Endometrium (tissue), 2 donors: ENCODE measurements around the gene ARHGAP15.

Experiments used
- FAIRE-seq: peaks from 2 replicates; lab custom pipeline; 2012; peaks lifted over from hg19 to GRCh38; lab: Jason Lieb, UNC
- donor health status: control.
- donor health status: control.

The ARHGAP15 gene

GRCh38 chr2:143633419-143633818, 504.2 kb downstream of the ARHGAP15 start:
- no peak for FAIRE-seq

GRCh38 chr2:143635302-143635701, 506.1 kb downstream of the ARHGAP15 start:
- no peak for FAIRE-seq

GRCh38 chr2:143635936-143636335, 506.7 kb downstream of the ARHGAP15 start:
- FAIRE-seq: no peak

- FAIRE-seq: no peak
These were observed 511.6 kb downstream of the ARHGAP15 start for GRCh38 chr2:143640826-143641225.

- FAIRE-seq: no peak
These were observed 516.9 kb downstream of the ARHGAP15 start for GRCh38 chr2:143645921-143646645.

- no peak for FAIRE-seq
These were observed 520.1 kb downstream of the ARHGAP15 start for GRCh38 chr2:143649226-143649740.

GRCh38 chr2:143652692-143653091, 523.5 kb downstream of the ARHGAP15 start:
- FAIRE-seq: no peak

GRCh38 chr2:143668234-143668633, 539.0 kb downstream of the ARHGAP15 start:
- FAIRE-seq: no peak

- no peak for FAIRE-seq
These were observed 544.8 kb downstream of the ARHGAP15 start for GRCh38 chr2:143674051-143674450.

- no peak for FAIRE-seq
These were observed 545.8 kb downstream of the ARHGAP15 start for GRCh38 chr2:143675021-143675420.

GRCh38 chr2:143679617-143680016, 550.4 kb downstream of the ARHGAP15 start:
- FAIRE-seq: no peak

- FAIRE-seq: no peak
These were observed 551.7 kb downstream of the ARHGAP15 start for GRCh38 chr2:143680885-143681405.

- FAIRE-seq: no peak
These were observed 553.3 kb downstream of the ARHGAP15 start for GRCh38 chr2:143682436-143683055.

- FAIRE-seq: no peak
These were observed 554.8 kb downstream of the ARHGAP15 start for GRCh38 chr2:143683977-143684376.

GRCh38 chr2:143684551-143685320, 555.5 kb downstream of the ARHGAP15 start:
- FAIRE-seq: no peak

GRCh38 chr2:143685421-143686078, 556.3 kb downstream of the ARHGAP15 start:
- no peak for FAIRE-seq

GRCh38 chr2:143686585-143687164, 557.5 kb downstream of the ARHGAP15 start:
- FAIRE-seq: no peak

GRCh38 chr2:143688248-143688647, 559.0 kb downstream of the ARHGAP15 start:
- FAIRE-seq: no peak

GRCh38 chr2:143688815-143689214, 559.6 kb downstream of the ARHGAP15 start:
- peak; percentile 67 for FAIRE-seq

- FAIRE-seq: no peak
These were observed 560.3 kb downstream of the ARHGAP15 start for GRCh38 chr2:143689541-143689940.

GRCh38 chr2:143690235-143690634, 561.0 kb downstream of the ARHGAP15 start:
- FAIRE-seq: no peak

GRCh38 chr2:143691121-143691520, 561.9 kb downstream of the ARHGAP15 start:
- no peak for FAIRE-seq
